HS-27A (cell line): ENCODE data around the gene FBXO17.
A peak's percentile ranks its signal among the peaks of the same experiment; 100 is the strongest.
"Not testable (repeated sequence)": the region's sequence is repeated elsewhere in the genome, so short reads cannot be mapped to it uniquely, and the experiment has no call there.

Experiments used
- DNase-seq: peaks from one replicate; pipeline ENCODE4 v3.0.0-alpha.2; 2012; ENCODE audit warnings: low read depth, missing footprints

The FBXO17 gene

DNA sequence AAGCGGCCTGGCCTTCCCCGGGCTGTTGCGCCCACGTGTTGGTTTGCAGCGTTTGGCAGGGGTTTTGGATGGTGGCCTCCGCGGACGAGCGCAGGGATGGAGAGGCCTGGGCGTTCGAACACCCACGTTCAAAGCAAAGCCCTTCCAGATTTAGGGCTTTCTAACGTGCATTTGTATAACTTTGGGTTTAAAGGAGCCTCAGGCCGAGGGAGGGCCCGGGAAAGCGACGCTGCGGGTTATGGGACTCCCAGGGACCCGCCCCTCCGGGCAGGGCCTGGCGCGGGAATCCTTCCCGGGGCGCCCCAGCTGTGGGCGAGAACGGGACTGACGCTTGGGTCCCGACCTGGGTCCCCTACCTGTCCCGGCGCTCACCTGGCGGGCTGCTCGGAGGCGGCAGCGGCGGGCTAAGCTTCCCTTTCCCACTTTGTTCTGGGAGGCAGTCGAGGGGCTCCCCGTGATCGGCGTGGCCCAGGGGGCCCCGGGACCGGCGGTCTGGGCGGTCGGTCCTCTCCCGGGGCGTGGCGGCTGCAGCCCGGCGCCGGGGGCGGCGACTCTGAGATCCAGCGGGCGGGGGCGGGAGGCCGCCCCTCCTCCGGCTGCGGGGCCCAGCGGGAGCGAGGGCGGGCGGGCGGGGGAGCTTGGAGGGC is at the start of gene FBXO17:
Gene FBXO17 (minus strand): TSS at position 529 of the 647 bp plus-strand sequence. CDS start 25,423 bp downstream, outside the sequence.
- peak; percentile 77 for DNase-seq

DNA sequence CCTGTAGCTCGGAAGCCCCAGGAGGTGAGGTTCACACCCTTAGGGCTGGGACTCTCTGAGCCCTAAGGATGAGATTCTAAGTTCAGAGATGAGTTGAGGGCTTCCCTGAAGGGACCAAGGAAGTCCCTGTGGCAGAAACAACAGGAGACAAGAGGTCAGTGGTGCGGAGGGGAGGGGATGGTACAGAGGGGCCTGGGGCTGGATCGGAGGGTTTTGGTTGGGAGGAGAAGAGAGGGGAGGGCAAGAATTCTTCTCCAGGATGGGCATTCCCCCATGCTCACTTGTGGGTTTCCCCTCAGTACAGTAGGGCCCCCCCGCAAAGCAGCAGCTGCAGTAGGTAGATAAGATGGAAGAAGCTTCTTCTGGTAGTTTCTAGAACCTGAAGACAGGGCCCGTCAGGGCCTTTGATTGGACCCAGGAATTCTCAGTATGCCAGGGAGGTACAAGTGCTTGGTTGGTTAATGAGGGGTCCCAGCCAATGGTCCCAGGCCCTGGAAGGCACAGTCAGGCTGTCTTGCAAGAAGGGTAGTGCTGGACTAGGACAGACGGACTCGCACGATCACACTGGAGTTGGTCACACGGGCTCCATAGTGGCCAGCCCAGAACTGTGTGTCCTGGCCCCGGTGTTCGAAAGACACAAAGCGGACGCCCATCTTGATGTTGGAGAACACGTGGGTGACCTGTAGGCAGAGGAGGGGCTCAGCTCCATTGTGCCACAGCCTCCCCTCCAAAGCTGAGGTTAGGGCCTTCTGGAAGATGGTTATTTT is 49.5 kb upstream of the FBXO17 start:
- no peak for DNase-seq

DNA sequence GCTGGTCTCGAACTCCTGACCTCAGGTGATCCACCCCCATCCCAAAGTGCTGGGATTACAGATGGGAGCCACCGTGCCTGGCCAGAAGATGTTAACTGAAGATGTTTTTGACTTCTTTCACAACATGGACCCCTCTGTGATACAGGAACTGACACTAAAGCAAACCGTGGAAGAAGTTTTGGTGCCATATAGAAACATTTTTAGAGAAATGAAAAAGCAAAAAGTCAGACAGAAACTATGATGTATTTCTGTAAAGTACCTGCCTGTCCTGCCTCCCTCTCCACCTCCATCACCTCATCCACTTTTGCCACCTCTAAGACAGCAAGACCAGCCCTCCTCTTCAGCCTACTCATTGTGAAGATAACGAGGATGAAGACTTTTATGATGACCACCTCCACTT is 45.5 kb upstream of the FBXO17 start:
- DNase-seq = no peak

DNA sequence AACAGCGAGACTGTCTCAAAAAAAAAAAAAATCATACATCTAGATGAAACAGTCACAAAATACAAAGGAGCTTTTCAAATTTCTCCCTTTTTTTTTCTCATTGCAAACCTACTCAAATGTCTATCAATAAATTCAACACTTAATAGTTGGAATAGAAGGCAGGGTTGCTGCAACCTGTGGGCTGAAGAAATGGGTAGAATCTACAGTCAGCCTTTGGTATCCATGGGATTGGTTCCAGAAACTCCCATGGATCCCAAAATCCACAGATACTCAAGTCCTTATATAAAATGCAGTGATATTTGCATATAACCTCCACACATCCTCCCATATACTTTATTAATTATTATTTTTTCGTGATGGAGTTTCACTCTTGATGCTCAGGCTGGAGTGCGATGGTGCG is 42.1 kb upstream of the FBXO17 start:
- DNase-seq = no peak

- DNase-seq = no peak
These were observed 41.5 kb upstream of the FBXO17 start for GRCh38 chr19:39017026-39017425.

GRCh38 chr19:39014037-39014436 is 38.5 kb upstream of the FBXO17 start:
- no peak for DNase-seq

DNA sequence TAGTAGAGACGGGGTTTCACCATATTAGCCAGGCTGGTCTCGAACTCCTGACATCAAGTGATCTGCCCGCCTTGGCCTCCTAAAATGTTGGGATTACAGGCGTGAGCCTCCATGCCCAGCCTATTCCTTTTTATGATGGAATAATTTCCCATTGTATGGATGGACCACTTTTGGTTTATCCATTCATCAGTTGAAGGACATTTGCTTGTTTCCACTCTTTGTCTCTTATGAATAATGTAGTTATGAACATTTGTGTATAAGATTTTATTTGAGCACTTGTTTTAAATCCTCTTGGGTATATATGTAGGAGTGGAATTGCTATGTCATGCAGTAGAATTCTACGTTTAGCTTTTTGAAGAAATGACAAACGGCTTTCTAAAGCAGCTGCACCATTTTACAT is 33.5 kb upstream of the FBXO17 start:
- no peak for DNase-seq

- DNase-seq = no peak
These were observed 32.6 kb upstream of the FBXO17 start for GRCh38 chr19:39008137-39008536.

- DNase-seq = no peak
These were observed 31.6 kb upstream of the FBXO17 start for GRCh38 chr19:39007096-39007495.

- no peak for DNase-seq
These were observed 28.9 kb upstream of the FBXO17 start for GRCh38 chr19:39004403-39004802.

DNA sequence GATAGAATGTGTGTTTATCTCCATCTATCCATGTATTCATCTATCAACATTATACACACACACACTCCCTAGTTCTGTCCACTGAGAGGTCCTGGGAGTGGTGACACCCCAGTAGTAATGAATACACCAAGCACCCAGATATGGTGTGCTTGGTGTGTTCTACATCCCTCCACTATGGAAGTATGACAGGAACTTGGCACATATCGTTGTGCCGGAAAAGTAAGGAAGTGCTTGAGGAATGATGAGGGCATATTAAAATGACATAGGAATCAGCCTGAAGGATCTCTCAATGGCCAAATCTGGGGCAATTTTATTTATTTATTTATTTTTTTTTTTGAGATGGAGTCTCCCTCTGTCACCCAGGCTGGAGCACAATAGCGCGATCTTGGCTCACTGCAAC is 28.3 kb upstream of the FBXO17 start:
- no peak for DNase-seq

DNA sequence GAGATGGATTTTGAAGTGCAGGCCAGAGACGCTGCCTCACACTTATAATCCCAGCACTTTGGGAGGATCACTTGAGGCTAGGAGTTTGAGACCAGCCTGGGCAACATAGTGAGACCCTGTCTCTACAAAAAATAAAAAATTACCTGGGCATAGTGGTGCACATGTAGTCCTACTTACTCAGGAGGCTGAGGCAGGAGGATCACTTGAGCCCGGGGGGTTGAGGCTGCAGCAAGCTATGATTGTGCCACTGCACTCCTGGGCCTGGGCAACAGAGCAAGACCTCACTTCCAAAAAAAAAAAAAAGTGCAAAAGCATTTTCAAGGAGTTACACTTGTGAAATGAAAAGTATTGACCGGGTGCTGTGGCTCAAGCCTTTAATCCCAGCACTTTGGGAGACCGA is 27.6 kb upstream of the FBXO17 start:
- no peak for DNase-seq

DNA sequence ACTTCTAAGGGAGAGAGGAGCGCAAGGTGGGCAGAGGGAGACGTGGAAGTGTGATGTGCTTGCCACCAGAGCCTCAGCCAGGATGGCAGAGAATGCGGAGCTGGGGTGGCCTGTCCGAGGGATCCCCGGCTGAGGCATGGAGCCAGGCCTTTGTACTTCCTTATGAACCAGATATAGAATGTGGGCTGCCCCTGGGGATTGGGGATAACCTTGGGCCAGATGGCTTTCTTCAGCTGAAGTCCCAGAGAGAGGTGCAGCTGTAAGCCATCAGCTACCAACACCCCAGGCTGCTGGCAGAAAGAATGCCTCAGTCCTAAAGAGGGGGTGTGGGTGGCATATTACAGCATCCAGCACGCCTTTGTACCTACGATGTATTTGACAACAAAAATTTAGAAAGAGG is 25.5 kb upstream of the FBXO17 start:
- DNase-seq = no peak

DNA sequence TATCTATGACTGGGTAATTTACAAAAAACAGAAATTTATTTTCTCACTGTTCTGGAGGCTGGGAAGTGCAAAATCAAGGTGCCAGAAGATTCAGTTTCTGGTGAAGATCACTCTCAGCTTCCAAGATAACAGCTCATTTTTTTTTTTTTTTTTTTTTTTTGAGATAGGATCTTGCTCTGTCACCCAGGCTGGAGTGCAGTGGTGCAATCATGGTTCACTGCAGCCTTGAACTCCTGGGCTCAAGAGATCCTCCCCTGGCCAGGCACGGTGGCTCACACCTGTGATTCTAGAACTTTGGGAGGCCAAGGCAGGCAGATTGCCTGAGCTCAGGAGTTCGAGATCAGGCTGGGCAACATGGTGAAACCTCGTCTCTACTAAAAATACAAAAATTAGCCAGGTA is 22.0 kb upstream of the FBXO17 start:
- DNase-seq = not testable (repeated sequence)

GRCh38 chr19:38993271-38993670 is 17.7 kb upstream of the FBXO17 start:
- peak; percentile 40 for DNase-seq

GRCh38 chr19:38990949-38991697 is 15.6 kb upstream of the FBXO17 start:
- peak; percentile 38 for DNase-seq

DNA sequence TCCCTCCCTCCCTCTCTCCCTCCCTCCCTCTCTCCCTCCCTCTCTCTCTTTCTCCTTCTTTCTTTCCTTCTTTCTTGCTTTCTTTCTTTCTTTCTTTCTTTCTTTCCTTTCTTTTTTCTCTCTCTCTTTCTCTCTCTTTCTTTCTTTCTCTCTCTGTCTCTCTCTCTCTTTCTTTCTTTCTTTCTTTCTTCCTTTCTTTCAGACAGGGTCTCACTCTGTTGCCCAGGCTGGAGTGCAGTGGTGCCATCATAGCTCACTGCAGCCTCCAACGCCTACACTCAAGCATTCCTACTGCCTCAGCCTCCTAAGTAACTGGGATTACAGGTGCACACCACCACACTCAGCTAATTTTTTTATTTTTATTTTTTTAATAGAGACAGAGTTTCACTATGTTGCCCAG is 14.1 kb upstream of the FBXO17 start:
- not testable (repeated sequence) for DNase-seq

GRCh38 chr19:38989066-38989605 is 13.6 kb upstream of the FBXO17 start:
- peak; percentile 59 for DNase-seq

- not testable (repeated sequence) for DNase-seq
These were observed 13.1 kb upstream of the FBXO17 start for GRCh38 chr19:38988627-38989026.

DNA sequence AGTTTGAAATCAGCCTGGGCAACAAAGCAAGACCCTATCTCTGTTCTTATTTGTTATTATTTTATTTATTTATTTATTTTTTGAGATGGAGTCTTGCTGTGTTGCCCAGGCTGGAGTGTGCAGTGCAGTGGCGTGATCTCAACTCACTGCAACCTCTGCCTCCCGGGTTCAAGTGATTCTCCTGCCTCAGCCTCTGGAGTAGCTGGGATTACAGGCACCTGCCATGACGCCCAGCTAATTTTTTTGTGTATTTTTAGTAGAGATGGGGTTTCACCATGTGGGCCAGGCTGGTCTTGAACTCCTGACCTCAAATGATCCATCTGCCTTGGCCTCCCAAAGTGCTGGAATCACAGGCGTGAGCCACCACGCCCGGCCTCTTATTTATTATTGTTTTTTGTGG is 12.2 kb upstream of the FBXO17 start:
- DNase-seq = not testable (repeated sequence)

- no peak for DNase-seq
These were observed 9.7 kb upstream of the FBXO17 start for GRCh38 chr19:38985262-38985661.

DNA sequence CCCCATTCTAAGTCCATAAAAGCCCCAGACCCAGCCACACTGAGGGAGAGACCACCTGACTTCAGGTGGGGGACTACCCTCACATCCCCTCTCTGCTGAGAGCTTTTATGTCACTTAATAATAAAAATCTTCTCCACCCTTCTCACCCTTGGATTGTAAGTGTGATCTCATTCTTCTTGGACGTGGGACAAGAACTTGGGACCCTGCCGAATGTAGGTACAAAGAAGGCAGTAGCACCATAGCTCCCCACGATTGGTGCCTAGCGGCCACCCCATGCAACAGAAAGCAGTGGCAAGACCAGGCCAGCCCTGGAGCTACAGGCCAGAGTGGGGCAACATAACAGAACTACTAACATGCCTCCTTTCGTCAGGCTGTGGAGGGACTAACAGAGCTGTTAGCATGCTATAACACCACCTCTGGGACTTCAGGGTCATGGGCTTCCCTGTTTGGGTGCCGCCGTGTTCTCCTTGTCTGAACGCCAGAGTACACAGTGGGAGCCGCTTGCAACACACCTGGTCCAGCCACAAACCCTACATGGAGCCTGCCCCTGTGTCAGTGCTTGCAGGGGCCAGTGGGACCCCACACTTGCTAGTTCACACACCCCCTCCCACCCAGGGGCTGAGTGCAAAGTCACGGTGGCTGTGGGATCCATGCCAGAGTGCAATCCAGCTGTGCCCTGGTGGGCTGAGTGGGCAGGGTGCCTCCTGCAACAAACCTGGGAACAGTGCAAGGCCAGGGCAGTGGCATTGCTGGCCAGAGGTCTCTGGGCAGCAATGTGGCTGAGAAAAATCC is 5.2 kb upstream of the FBXO17 start:
- no peak for DNase-seq
